H7 (cell line): ENCODE data around the gene ADAMTSL1. TPM values are rescaled to one million over a fixed set of nuclear protein-coding genes. Genes with fewer than 3 reads are reported as not detected.

Experiments
- DNase-seq: peaks from one replicate; pipeline ENCODE4 v3.0.0; 2012
- H3K27me3 ChIP-seq: 2 replicates; pipeline ENCODE4 v1.6.0; 2011; ENCODE audit warnings: mild to moderate bottlenecking, low read length; ENCODE audit not compliant: control insufficient read depth, insufficient read depth
- H3K36me3 ChIP-seq: replicated peaks from 2 replicates; pipeline ENCODE4 v1.5.1; 2011; ENCODE audit warnings: low read length; ENCODE audit not compliant: control insufficient read depth, insufficient read depth
- H3K4me3 ChIP-seq: 2 replicates; pipeline ENCODE4 v1.5.1; 2011; ENCODE audit warnings: low read depth, mild to moderate bottlenecking, control low read depth, low read length, moderate library complexity; ENCODE audit not compliant: insufficient read depth
- total RNA-seq: library from RNA; depleted of rRNA; stranded (reverse); fragments of >200 nt; shearing (Covaris generic); gene quantifications from 2 replicates; pipeline ENCODE4 v1.2.3, GENCODE V29; 2014

The ADAMTSL1 gene
- total RNA-seq, 1 experiment from 2014 or later: 1.8 TPM

- H3K36me3 ChIP-seq: no peaks in the 10 kb centered on the region
- DNase-seq: no peak
- H3K4me3 ChIP-seq: no peak overlapping the region
- no peaks in the 10 kb centered on the region for H3K27me3 ChIP-seq
These were observed 71.8 kb downstream of the ADAMTSL1 start for GRCh38 chr9:18545636-18546360.

- Histone ChIP-seq H3K27me3 (no peaks in the 10 kb centered on the region), H3K36me3 (no peaks in the 10 kb centered on the region), H3K4me3 (no peak overlapping the region)
- DNase-seq: no peak
These were observed 74.5 kb downstream of the ADAMTSL1 start for GRCh38 chr9:18548456-18548855.

GRCh38 chr9:18549772-18550171 lies 75.8 kb downstream of the ADAMTSL1 start:
- DNase-seq: no peak
- no peaks in the 10 kb centered on the region for H3K27me3 ChIP-seq
- no peaks in the 10 kb centered on the region for H3K36me3 ChIP-seq

GRCh38 chr9:18550286-18550685 lies 76.3 kb downstream of the ADAMTSL1 start:
- DNase-seq: no peak
- no peaks in the 10 kb centered on the region for H3K36me3 ChIP-seq
- H3K27me3 ChIP-seq: no peaks in the 10 kb centered on the region
- no peak overlapping the region for H3K4me3 ChIP-seq

More at GRCh38 chr9:18549772-18550171, 75.8 kb downstream of the ADAMTSL1 start:
- no peak overlapping the region for H3K4me3 ChIP-seq

GRCh38 chr9:18554244-18554643 lies 80.3 kb downstream of the ADAMTSL1 start:
- no peak for DNase-seq
- H3K4me3 ChIP-seq: no peak overlapping the region

GRCh38 chr9:18555105-18555883 lies 81.3 kb downstream of the ADAMTSL1 start:
- no peaks in the 10 kb centered on the region for H3K36me3 ChIP-seq
- no peak overlapping the region for H3K4me3 ChIP-seq
- no peak for DNase-seq
- no peaks in the 10 kb centered on the region for H3K27me3 ChIP-seq

More at GRCh38 chr9:18554244-18554643, 80.3 kb downstream of the ADAMTSL1 start:
- H3K36me3 ChIP-seq: no peaks in the 10 kb centered on the region
- H3K27me3 ChIP-seq: no peaks in the 10 kb centered on the region

- Histone ChIP-seq H3K36me3 (no peaks in the 10 kb centered on the region), H3K4me3 (no peak overlapping the region), H3K27me3 (no peaks in the 10 kb centered on the region)
- no peak for DNase-seq
These were observed 90.3 kb downstream of the ADAMTSL1 start for GRCh38 chr9:18564018-18564880.

- no peaks in the 10 kb centered on the region for H3K36me3 ChIP-seq
- H3K27me3 ChIP-seq: no peaks in the 10 kb centered on the region
- DNase-seq: no peak
- no peak overlapping the region for H3K4me3 ChIP-seq
These were observed 92.2 kb downstream of the ADAMTSL1 start for GRCh38 chr9:18566121-18566520.

GRCh38 chr9:18568973-18569372 lies 95.0 kb downstream of the ADAMTSL1 start:
- no peaks in the 10 kb centered on the region for H3K36me3 ChIP-seq
- no peaks in the 10 kb centered on the region for H3K27me3 ChIP-seq
- no peak overlapping the region for H3K4me3 ChIP-seq
- DNase-seq: peak; percentile 5

GRCh38 chr9:18569941-18570630 lies 96.1 kb downstream of the ADAMTSL1 start:
- DNase-seq: no peak
- Histone ChIP-seq H3K4me3 (no peak overlapping the region), H3K36me3 (no peaks in the 10 kb centered on the region), H3K27me3 (no peaks in the 10 kb centered on the region)

GRCh38 chr9:18573021-18573556 lies 99.1 kb downstream of the ADAMTSL1 start:
- no peaks in the 10 kb centered on the region for H3K27me3 ChIP-seq
- no peak for DNase-seq
- H3K4me3 ChIP-seq: no peak overlapping the region
- no peaks in the 10 kb centered on the region for H3K36me3 ChIP-seq

GRCh38 chr9:18575686-18576085 lies 101.7 kb downstream of the ADAMTSL1 start:
- H3K36me3 ChIP-seq: no peaks in the 10 kb centered on the region
- H3K27me3 ChIP-seq: no peaks in the 10 kb centered on the region
- no peak overlapping the region for H3K4me3 ChIP-seq
- DNase-seq: no peak

- no peak for DNase-seq
- H3K36me3 ChIP-seq: no peaks in the 10 kb centered on the region
- no peak overlapping the region for H3K4me3 ChIP-seq
These were observed 105.6 kb downstream of the ADAMTSL1 start for GRCh38 chr9:18579536-18579935.

GRCh38 chr9:18580151-18580550 lies 106.2 kb downstream of the ADAMTSL1 start:
- no peak for DNase-seq
- Histone ChIP-seq H3K27me3 (no peaks in the 10 kb centered on the region), H3K4me3 (no peak overlapping the region), H3K36me3 (no peaks in the 10 kb centered on the region)

More at GRCh38 chr9:18579536-18579935, 105.6 kb downstream of the ADAMTSL1 start:
- no peaks in the 10 kb centered on the region for H3K27me3 ChIP-seq
